GM21825 (cell line): ENCODE measurements around the gene DBN1.

ENCODE experiments used
- ATAC-seq: cut with Tn5 transposase; IDR thresholded peaks from one replicate; pipeline ENCODE4 v1.9.1; 2021; ENCODE audit warnings: mild to moderate bottlenecking, moderate library complexity; ENCODE audit not compliant: unreplicated experiment

Gene DBN1

GRCh38 chr5:177410575-177410974, 62.9 kb downstream of the DBN1 start:
- ATAC-seq, result no peak

- no peak for ATAC-seq
These were observed 64.2 kb downstream of the DBN1 start, which contains the start of gene F12 for GRCh38 chr5:177409043-177409801. Gene F12 (minus strand): TSS chr5:177409564. CDS start chr5:177409527, 37 bp downstream.
